Thoracic aorta (tissue), 2 donors: ENCODE measurements around the gene FATE1. TPM values are rescaled to one million over a fixed set of nuclear protein-coding genes. Genes with fewer than 3 reads are reported as not detected.

Experiments used
- ATAC-seq: fragments of 150-250 bp; one replicate; pipeline ENCODE4 v1.8.0; 2017; ENCODE audit warnings: low read depth; ENCODE audit not compliant: insufficient number of reproducible peaks, low FRiP score
- DNase-seq: peaks from one replicate; pipeline ENCODE4 v3.0.0-alpha.2; 2020; ENCODE audit warnings: low spot score
- H3K27ac ChIP-seq, 2 donors: fragments of 200-600 bp; sonication (generic); 1 replicate in 1 of 2; 2 replicates in 1 of 2; pipeline ENCODE4 v1.5.1; 2016; ENCODE audit warnings: mild to moderate bottlenecking in 2 of 2, moderate library complexity in 2 of 2
- H3K27me3 ChIP-seq: fragments of 200-600 bp; sonication (generic); replicated peaks from 2 replicates; pipeline ENCODE4 v1.6.0; 2016; ENCODE audit warnings: mild to moderate bottlenecking; ENCODE audit not compliant: insufficient read depth
- H3K36me3 ChIP-seq: fragments of 200-600 bp; sonication (generic); one replicate; pipeline ENCODE4 v1.5.1; 2016
- H3K4me1 ChIP-seq, 2 donors: fragments of 200-600 bp; sonication (generic); 1 replicate in 1 of 2; 2 replicates in 1 of 2; pipeline versions ENCODE4 v1.5.1 to v1.6.0; 2016; ENCODE audit warnings: low read depth in 2 of 2, mild to moderate bottlenecking in 1 of 2; ENCODE audit not compliant: control insufficient read depth in 1 of 2
- H3K4me3 ChIP-seq: fragments of 200-600 bp; sonication (generic); 2 replicates; pipeline ENCODE4 v1.5.1; 2016; ENCODE audit warnings: mild to moderate bottlenecking
- H3K9me3 ChIP-seq: fragments of 200-600 bp; sonication (generic); 2 replicates; pipeline ENCODE4 v1.5.1; 2016
- CTCF ChIP-seq: fragments of 200-600 bp; sonication (generic); IDR thresholded peaks from one replicate; pipeline ENCODE4 v1.5.1; 2019; ENCODE audit warnings: antibody characterized with exemption
- total RNA-seq, 2 donors: library from RNA; depleted of rRNA; stranded (reverse); fragments of >200 nt; gene quantifications; one replicate each; pipeline versions ENCODE4 v1.1.0 to v1.2.3, GENCODE V29; 2016

Gene FATE1
- total RNA-seq, 2 donors from 2014 or later = not detected

- DNase-seq = no peak
- ATAC-seq = no peak
- Histone ChIP-seq H3K9me3 (no peaks in the 10 kb centered on the region), H3K27ac (no peak overlapping the region), H3K36me3 (no peaks in the 10 kb centered on the region), H3K4me3 (no peak overlapping the region), H3K27me3 (no peaks in the 10 kb centered on the region), H3K4me1 (no peaks in the 10 kb centered on the region)
- no peak for TF ChIP-seq CTCF
Measured at GRCh38 chrX:151729056-151729725, 13.4 kb downstream of the FATE1 start.

GRCh38 chrX:151734446-151734845 lies 18.6 kb downstream of the FATE1 start, which contains the start of gene CNGA2:
TSS of gene CNGA2 (plus strand) at chrX:151734746. CDS start at chrX:151738484, 3,738 bp downstream.
- no peak for TF ChIP-seq CTCF
- ATAC-seq (no peak), DNase-seq (no peak)
- Histone ChIP-seq H3K9me3 (no peaks in the 10 kb centered on the region), H3K4me1 (no peaks in the 10 kb centered on the region), H3K36me3 (no peaks in the 10 kb centered on the region), H3K27me3 (no peaks in the 10 kb centered on the region), H3K4me3 (no peak within 1 kb of the TSS), H3K27ac (no peak within 1 kb of the TSS)

GRCh38 chrX:151735219-151735618 lies 19.4 kb downstream of the FATE1 start:
- H3K4me1 ChIP-seq = no peaks in the 10 kb centered on the region
- H3K27ac ChIP-seq = no peak overlapping the region
- ATAC-seq = no peak
- no peaks in the 10 kb centered on the region for H3K36me3 ChIP-seq
- no peak for DNase-seq
- H3K9me3 ChIP-seq = no peaks in the 10 kb centered on the region
- TF ChIP-seq CTCF = no peak
- no peak overlapping the region for H3K4me3 ChIP-seq
- no peaks in the 10 kb centered on the region for H3K27me3 ChIP-seq

- DNase-seq = no peak
- H3K4me3 ChIP-seq = no peak overlapping the region
- no peak for ATAC-seq
- H3K9me3 ChIP-seq = no peaks in the 10 kb centered on the region
- no peak overlapping the region for H3K27ac ChIP-seq
- TF ChIP-seq CTCF = no peak
- no peaks in the 10 kb centered on the region for H3K36me3 ChIP-seq
- H3K27me3 ChIP-seq = no peaks in the 10 kb centered on the region
- H3K4me1 ChIP-seq = no peaks in the 10 kb centered on the region
Measured at GRCh38 chrX:151736685-151737084, 20.9 kb downstream of the FATE1 start.

- DNase-seq (no peak), ATAC-seq (no peak)
- Histone ChIP-seq H3K27me3 (no peaks in the 10 kb centered on the region), H3K27ac (no peak overlapping the region), H3K4me1 (no peaks in the 10 kb centered on the region), H3K36me3 (no peaks in the 10 kb centered on the region), H3K9me3 (no peaks in the 10 kb centered on the region), H3K4me3 (no peak overlapping the region)
- TF ChIP-seq CTCF = no peak
Measured at GRCh38 chrX:151737494-151737893, 21.7 kb downstream of the FATE1 start.
